Measurements from ENCODE around the gene CD81. TPM values are rescaled to one million over a fixed set of nuclear protein-coding genes. Genes with fewer than 3 reads are reported as not detected.

The CD81 gene
- total and polyA plus RNA-seq, 2 experiments from 2014 or later = 88.6 to 290 TPM

GRCh38 chr11:2421226-2421994 is 44.3 kb downstream of the CD81 start (continued):
- TF ChIP-seq CREB1 (CRISPR knock-in tag; IDR thresholded peaks at IDR 0.05; ENCODE audit: low read depth) = no peak
- no peak for TF ChIP-seq REST (IDR thresholded peaks at IDR 0.05; ENCODE audit: unreplicated experiment)
- no peak for TF ChIP-seq STAT1 (IDR thresholded peaks at IDR 0.05; ENCODE audit: unreplicated experiment)
- no peak for TF ChIP-seq ZNF114 (CRISPR knock-in tag; IDR thresholded peaks at IDR 0.05)

- no peak overlapping the region for H3K27ac ChIP-seq (ENCODE audit: low read depth)
- no peaks in the 10 kb centered on the region for H4K20me1 ChIP-seq (replicated peaks; ENCODE audit: insufficient read depth)
- no peaks in the 10 kb centered on the region; the same call in 1 of the 2 replicates for H3K4me1 ChIP-seq (ENCODE audit: insufficient read depth)
- no peaks in the 10 kb centered on the region for H3K9me2 ChIP-seq (ENCODE audit: insufficient read depth)
- no peaks in the 10 kb centered on the region for H3K79me2 ChIP-seq (replicated peaks; ENCODE audit: insufficient read depth)
- H3K36me3 Mint-ChIP-seq (ENCODE audit: low read depth) = no peaks in the 10 kb centered on the region
- H3K4me3 Mint-ChIP-seq = no peak overlapping the region
- no peak overlapping the region for H3K4me3 ChIP-seq
- H2AFZ ChIP-seq = no peak overlapping the region
- no peak overlapping the region for H3K27ac Mint-ChIP-seq
- no peak overlapping the region for H3K4me2 ChIP-seq
- H3K36me3 ChIP-seq (ENCODE audit: insufficient read depth) = no peaks in the 10 kb centered on the region
- DNase-seq (ENCODE audit: low spot score) (no peak), ATAC-seq (no peak)
- no peaks in the 10 kb centered on the region for H3F3A ChIP-seq (replicated peaks; ENCODE audit: low read depth)
- peaks cover 3% of the 10 kb centered on the region; the same call in 1 of the 3 replicates for H3K9me3 Mint-ChIP-seq
- H3K27me3 ChIP-seq (ENCODE audit: insufficient read depth) = no peaks in the 10 kb centered on the region
- H3K4me1 Mint-ChIP-seq = 0 out of 3 replicates have a peak, but pooled peaks cover 2% of the 10 kb centered on the region
- H3K27me3 Mint-ChIP-seq (ENCODE audit: insufficient read depth, low read depth, poor library complexity) = peaks cover 5% of the 10 kb centered on the region
- TF ChIP-seq STAT1 (IDR thresholded peaks at IDR 0.05; ENCODE audit: unreplicated experiment) = no peak
- no peak for TF ChIP-seq ZNF331 (CRISPR knock-in tag; IDR thresholded peaks at IDR 0.05; ENCODE audit: low read depth)
- TF ChIP-seq CREB1 (CRISPR knock-in tag; IDR thresholded peaks at IDR 0.05; ENCODE audit: low read depth) = no peak
- no peak for TF ChIP-seq ZNF462 (CRISPR knock-in tag; IDR thresholded peaks at IDR 0.05)
- no peak for TF ChIP-seq NANOG (IDR thresholded peaks at IDR 0.05; ENCODE audit: borderline replicate concordance)
- TF ChIP-seq ZNF114 (CRISPR knock-in tag; IDR thresholded peaks at IDR 0.05) = no peak
- TF ChIP-seq REST (IDR thresholded peaks at IDR 0.05; ENCODE audit: unreplicated experiment) = no peak
- TF ChIP-seq POLR2AphosphoS5 (IDR thresholded peaks at IDR 0.05; ENCODE audit: low read depth) = no peak
- no peak for TF ChIP-seq JUNB (IDR thresholded peaks at IDR 0.05; ENCODE audit: unreplicated experiment)
These were observed 44.9 kb downstream of the CD81 start for GRCh38 chr11:2421996-2422395.
